Upper lobe of left lung (tissue), 4 donors: Measurements from ENCODE around the gene SEMA6C.

Experiments used
- EP300 ChIP-seq, 4 donors: sonication (generic); formaldehyde crosslinking; IDR thresholded peaks; one replicate each; pipeline ENCODE4 v1.5.1; 2017; ENCODE audit warnings: antibody characterized with exemption in 4 of 4, control low read depth in 2 of 4
- POLR2A ChIP-seq, 4 donors: fragments of 450-650 bp; IDR thresholded peaks; one replicate each; pipeline ENCODE4 v1.5.1; 2016 to 2017; ENCODE audit warnings: antibody characterized with exemption in 4 of 4, mild to moderate bottlenecking in 2 of 4
- POLR2AphosphoS5 ChIP-seq, 2 donors: sonication (generic); formaldehyde crosslinking; IDR thresholded peaks; one replicate each; pipeline ENCODE4 v1.5.1; 2017; ENCODE audit warnings: antibody characterized with exemption in 2 of 2
- TF ChIP-seq, protein P1 (sequence below), 6 experiments: fragments of 450-650 bp in 4 of 6; fragments of 200-600 bp in 2 of 6; sonication (generic) in 2 of 6; IDR thresholded peaks; one replicate each; pipeline ENCODE4 v1.5.1; 2016 to 2019; ENCODE audit warnings: antibody characterized with exemption in 6 of 6

- TF ChIP-seq, protein P1, sequence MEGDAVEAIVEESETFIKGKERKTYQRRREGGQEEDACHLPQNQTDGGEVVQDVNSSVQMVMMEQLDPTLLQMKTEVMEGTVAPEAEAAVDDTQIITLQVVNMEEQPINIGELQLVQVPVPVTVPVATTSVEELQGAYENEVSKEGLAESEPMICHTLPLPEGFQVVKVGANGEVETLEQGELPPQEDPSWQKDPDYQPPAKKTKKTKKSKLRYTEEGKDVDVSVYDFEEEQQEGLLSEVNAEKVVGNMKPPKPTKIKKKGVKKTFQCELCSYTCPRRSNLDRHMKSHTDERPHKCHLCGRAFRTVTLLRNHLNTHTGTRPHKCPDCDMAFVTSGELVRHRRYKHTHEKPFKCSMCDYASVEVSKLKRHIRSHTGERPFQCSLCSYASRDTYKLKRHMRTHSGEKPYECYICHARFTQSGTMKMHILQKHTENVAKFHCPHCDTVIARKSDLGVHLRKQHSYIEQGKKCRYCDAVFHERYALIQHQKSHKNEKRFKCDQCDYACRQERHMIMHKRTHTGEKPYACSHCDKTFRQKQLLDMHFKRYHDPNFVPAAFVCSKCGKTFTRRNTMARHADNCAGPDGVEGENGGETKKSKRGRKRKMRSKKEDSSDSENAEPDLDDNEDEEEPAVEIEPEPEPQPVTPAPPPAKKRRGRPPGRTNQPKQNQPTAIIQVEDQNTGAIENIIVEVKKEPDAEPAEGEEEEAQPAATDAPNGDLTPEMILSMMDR (IDR thresholded peaks at IDR 0.05): peak in 1 of 6 experiments; percentile 15
- peak in 1 of 4 donors; percentile 4 for TF ChIP-seq POLR2A (IDR thresholded peaks at IDR 0.05)
- TF ChIP-seq EP300 (IDR thresholded peaks at IDR 0.05): no peak
- peak in 1 of 2 donors; percentile 29 for TF ChIP-seq POLR2AphosphoS5 (IDR thresholded peaks at IDR 0.05)
Measured at GRCh38 chr1:151130987-151131586, 15.3 kb downstream of the SEMA6C start.
